Upper lobe of left lung (tissue), 4 donors: ENCODE results near the gene CDHR2.

Source experiments
- CTCF ChIP-seq, 6 experiments: fragments of 450-650 bp in 4 of 6; fragments of 200-600 bp in 2 of 6; sonication (generic) in 2 of 6; IDR thresholded peaks; one replicate each; pipeline ENCODE4 v1.5.1; 2016 to 2019; ENCODE audit warnings: antibody characterized with exemption in 6 of 6
- POLR2AphosphoS5 ChIP-seq, 2 donors: sonication (generic); formaldehyde crosslinking; IDR thresholded peaks; one replicate each; pipeline ENCODE4 v1.5.1; 2017; ENCODE audit warnings: antibody characterized with exemption in 2 of 2

GRCh38 chr5:176548967-176549444 lies at the start of gene CDHR2:
- TF ChIP-seq CTCF (IDR thresholded peaks at IDR 0.05) (no peak), POLR2AphosphoS5 (IDR thresholded peaks at IDR 0.05) (no peak)
